ENCODE results near the gene RPS6KA1.
A peak's percentile ranks its signal among the peaks of the same experiment; 100 is the strongest.

Gene RPS6KA1

GRCh38 chr1:26529655-26530409 is at the start of gene RPS6KA1:
Gene RPS6KA1, plus strand, starts transcription at chr1:26529761. Its CDS starts 160 bp downstream, at chr1:26529921.
- peak within 1 kb of the TSS; percentile 48 for H3K4me3 ChIP-seq (ENCODE audit: control insufficient read depth, low read depth, low read length)
- DNase-seq (ENCODE audit: low read depth), result peak; percentile 14
- no peak for TF ChIP-seq CTCF (conservative IDR thresholded peaks at IDR 0.05; ENCODE audit: control insufficient read depth, insufficient read depth, low read depth, low read length)

- no peak for TF ChIP-seq CTCF (conservative IDR thresholded peaks at IDR 0.05; ENCODE audit: control insufficient read depth, insufficient read depth, low read depth, low read length)
- H3K4me3 ChIP-seq (ENCODE audit: control insufficient read depth, low read depth, low read length), result no peak overlapping the region
- DNase-seq (ENCODE audit: low read depth), result peak; percentile 21
Observed at GRCh38 chr1:26482921-26483320, 46.6 kb upstream of the RPS6KA1 start.

GRCh38 chr1:26483980-26484379 is 45.6 kb upstream of the RPS6KA1 start:
- no peak overlapping the region for H3K4me3 ChIP-seq (ENCODE audit: control insufficient read depth, low read depth, low read length)
- no peak for TF ChIP-seq CTCF (conservative IDR thresholded peaks at IDR 0.05; ENCODE audit: control insufficient read depth, insufficient read depth, low read depth, low read length)
- no peak for DNase-seq (ENCODE audit: low read depth)

GRCh38 chr1:26490155-26490554 is 39.4 kb upstream of the RPS6KA1 start:
- TF ChIP-seq CTCF (conservative IDR thresholded peaks at IDR 0.05; ENCODE audit: control insufficient read depth, insufficient read depth, low read depth, low read length), result no peak
- no peak for DNase-seq (ENCODE audit: low read depth)
- no peak overlapping the region for H3K4me3 ChIP-seq (ENCODE audit: control insufficient read depth, low read depth, low read length)

GRCh38 chr1:26493267-26493666 is 36.3 kb upstream of the RPS6KA1 start:
- H3K4me3 ChIP-seq (ENCODE audit: control insufficient read depth, low read depth, low read length), result no peak overlapping the region
- DNase-seq (ENCODE audit: low read depth), result no peak
- TF ChIP-seq CTCF (conservative IDR thresholded peaks at IDR 0.05; ENCODE audit: control insufficient read depth, insufficient read depth, low read depth, low read length), result no peak

GRCh38 chr1:26493938-26494337 is 35.6 kb upstream of the RPS6KA1 start:
- H3K4me3 ChIP-seq (ENCODE audit: control insufficient read depth, low read depth, low read length), result no peak overlapping the region
- no peak for DNase-seq (ENCODE audit: low read depth)
- TF ChIP-seq CTCF (conservative IDR thresholded peaks at IDR 0.05; ENCODE audit: control insufficient read depth, insufficient read depth, low read depth, low read length), result no peak

Measured in fibroblast of mammary gland (primary cell).